Measurements from ENCODE around the gene MEAK7. TPM values are rescaled to one million over a fixed set of nuclear protein-coding genes. Genes with fewer than 3 reads are reported as not detected.
A peak's percentile ranks its signal among the peaks of the same experiment; 100 is the strongest.

MEAK7 gene
- total RNA-seq, 1 experiment from 2014 or later = 21.5 TPM

DNA sequence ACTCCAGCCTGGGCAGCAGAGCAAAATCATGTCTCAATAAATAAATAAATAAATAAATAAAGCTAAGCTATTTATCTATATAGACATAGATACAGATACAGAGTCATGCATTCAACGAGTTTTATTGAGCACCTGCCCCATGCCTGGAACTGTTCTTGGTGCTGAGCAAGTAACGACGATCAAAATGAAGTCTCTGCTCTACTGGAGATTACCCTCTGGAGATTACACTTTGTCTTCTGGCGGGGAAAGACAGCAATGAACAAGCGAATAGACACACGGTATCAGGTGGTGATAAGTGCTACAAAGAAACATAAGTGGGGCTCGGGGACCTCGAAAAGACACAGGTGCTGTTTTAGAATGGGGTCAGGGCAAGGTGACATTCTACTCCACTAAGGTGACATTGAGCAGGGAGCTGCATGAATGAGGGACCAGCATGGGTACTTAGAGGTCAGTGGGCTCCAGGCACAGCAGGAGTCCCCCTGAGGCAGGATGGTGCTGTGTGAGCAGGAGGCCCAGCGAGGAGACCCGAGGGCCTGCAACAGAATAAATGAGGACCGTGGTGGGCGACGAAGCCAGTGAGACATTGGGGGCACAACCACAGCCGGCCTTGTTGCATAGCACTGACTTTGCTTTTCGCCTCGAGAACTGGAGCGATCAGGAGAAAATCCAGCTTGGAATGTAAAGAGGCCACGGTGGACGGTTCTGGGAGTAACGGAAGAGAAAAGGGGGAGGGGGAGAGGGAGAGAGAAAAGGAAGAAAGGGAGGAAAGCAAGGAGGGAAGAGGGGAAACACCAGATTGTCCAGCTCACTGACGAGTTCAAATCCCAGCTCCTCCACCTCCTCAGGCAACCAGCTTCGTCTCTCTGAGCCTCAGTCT lies 42.4 kb upstream of the MEAK7 start:
- no peak overlapping the region for H3T11ph ChIP-seq (ENCODE audit: low read length)
- H2BK20ac ChIP-seq (ENCODE audit: low read depth, low read length, poor library complexity, severe bottlenecking) = no peak overlapping the region
- no peak overlapping the region for H4K5ac ChIP-seq (ENCODE audit: insufficient read length, low read depth, low read length)
- H3K9me3 ChIP-seq (ENCODE audit: control insufficient read depth, low read depth, low read length) = no peaks in the 10 kb centered on the region
- no peak overlapping the region for H4K8ac ChIP-seq (replicated peaks; ENCODE audit: insufficient read length, low read depth, low read length)
- no peaks in the 10 kb centered on the region for H3K79me1 ChIP-seq (ENCODE audit: insufficient read depth, low read depth, low read length, poor library complexity, severe bottlenecking)
- no peak for TF ChIP-seq CTCF (conservative IDR thresholded peaks at IDR 0.05)
- H2AK5ac ChIP-seq (ENCODE audit: insufficient read length, low read length) = no peak overlapping the region
- Mint-ChIP-seq H3K4me3 (no peak overlapping the region), H3K36me3 (ENCODE audit: insufficient read depth in 1 of 3, low read depth in 3 of 3) (no peaks in the 10 kb centered on the region), H3K4me1 (peaks cover 19 to 37% of the 10 kb centered on the region in 2 experiments), H3K27ac (peak overlapping the region; percentile 1 to 51 (median 36); a peak in 5 of 7 replicates), H3K27me3 (ENCODE audit: low read depth) (no peaks in the 10 kb centered on the region; the same call in 1 of the 2 replicates), H3K9me3 (no peaks in the 10 kb centered on the region)
- H3K4ac ChIP-seq (ENCODE audit: low read depth, low read length) = no peak overlapping the region
- H4K20me1 ChIP-seq (ENCODE audit: control insufficient read depth, insufficient read depth, insufficient read length) = no peaks in the 10 kb centered on the region
- H2BK15ac ChIP-seq (ENCODE audit: low read depth, low read length) = no peak overlapping the region
- no peak overlapping the region for H3K9ac ChIP-seq (ENCODE audit: extremely low read depth, insufficient read length, low read length)
- H2BK12ac ChIP-seq (ENCODE audit: insufficient read length, low read depth, low read length) = no peak overlapping the region
- no peak overlapping the region for H4K91ac ChIP-seq (ENCODE audit: insufficient read length, low read depth, low read length)
- no peaks in the 10 kb centered on the region for H3K27me3 ChIP-seq (ENCODE audit: insufficient read depth, low read length)
- H3K27ac ChIP-seq (ENCODE audit: insufficient read length, low read depth, low read length) = no peak overlapping the region
- DNase-seq = no peak
- H3K23me2 ChIP-seq (ENCODE audit: insufficient read length, low read depth, low read length, poor library complexity, severe bottlenecking) = no peaks in the 10 kb centered on the region
- H3K56ac ChIP-seq (ENCODE audit: insufficient read length, low read depth, low read length) = no peak overlapping the region
- H2AFZ ChIP-seq (ENCODE audit: low read length) = no peak overlapping the region
- H2BK5ac ChIP-seq (ENCODE audit: insufficient read length, low read length) = no peak overlapping the region
- H3K4me1 ChIP-seq (ENCODE audit: insufficient read depth, low read length) = no peaks in the 10 kb centered on the region; the same call in 1 of the 2 replicates
- no peaks in the 10 kb centered on the region for H3K79me2 ChIP-seq (ENCODE audit: insufficient read depth, low read length)
- no peak overlapping the region for H3K14ac ChIP-seq (ENCODE audit: insufficient read depth, low read length)
- no peak overlapping the region for H3K23ac ChIP-seq (ENCODE audit: insufficient read length, low read depth, low read length)
- no peak overlapping the region for H3K18ac ChIP-seq (ENCODE audit: insufficient read length, low read depth, low read length)
- H2BK120ac ChIP-seq (ENCODE audit: low read depth, low read length, poor library complexity, severe bottlenecking) = no peak overlapping the region
- no peak overlapping the region for H3K4me2 ChIP-seq (ENCODE audit: insufficient read depth, insufficient read length, low read length)
- no CpG with 5 or more reads among the region's 22 CpGs for WGBS (ENCODE audit: extremely low coverage, insufficient read length, low lambda C conversion rate)
